CD4-positive, alpha-beta memory T cell (primary cell): Measurements from ENCODE around the gene BAHCC1. TPM values are rescaled to one million over a fixed set of nuclear protein-coding genes. Genes with fewer than 3 reads are reported as not detected.

Experiments
- CTCF ChIA-PET: fragments of 350-600 bp; sonication (Branson Sonifier 250); formaldehyde crosslinking; loops from one replicate; lab custom pipeline; 2021; ENCODE audit warnings: inconsistent platforms; ENCODE audit not compliant: partially characterized antibody; lab: Charles Lee
- POLR2A ChIA-PET: fragments of 350-600 bp; sonication (Branson Sonifier 250); formaldehyde crosslinking; loops from one replicate; lab custom pipeline; 2021; ENCODE audit not compliant: partially characterized antibody; lab: Charles Lee
- DNase-seq, 5 donors: peaks; one replicate each; pipeline versions ENCODE4 v3.0.0 to v3.0.0-alpha.2; 2020 to 2022; ENCODE audit warnings: mixed read lengths in 1 of 5
- H3K27ac ChIP-seq: one replicate; pipeline ENCODE4 v1.7.0; 2013; ENCODE audit warnings: low read depth, low read length
- H3K27me3 ChIP-seq: 2 replicates; pipeline ENCODE4 v1.7.0; 2013; ENCODE audit warnings: mild to moderate bottlenecking, low read length, moderate library complexity; ENCODE audit not compliant: insufficient read depth
- H3K36me3 ChIP-seq: 2 replicates; pipeline ENCODE4 v1.7.0; 2013; ENCODE audit warnings: mild to moderate bottlenecking, low read length, moderate library complexity; ENCODE audit not compliant: insufficient read depth
- H3K4me1 ChIP-seq: 2 replicates; pipeline ENCODE4 v1.7.0; 2013; ENCODE audit warnings: mild to moderate bottlenecking, low read length, moderate library complexity; ENCODE audit not compliant: insufficient read depth
- H3K4me3 ChIP-seq, 2 donors: one replicate each; pipeline ENCODE4 v1.7.0; 2013; ENCODE audit warnings: low read length in 2 of 2, mild to moderate bottlenecking in 1 of 2
- H3K9me3 ChIP-seq, 2 donors: one replicate each; pipeline ENCODE4 v1.7.0; 2013; ENCODE audit warnings: low read length in 2 of 2, control low read depth in 1 of 2; ENCODE audit not compliant: control insufficient read depth in 1 of 2
- H3K27ac Mint-ChIP-seq, 7 donors: one replicate each; pipeline ENCODE4 v1.8.0; 2020 to 2021; ENCODE audit warnings: mixed read lengths in 7 of 7, mild to moderate bottlenecking in 6 of 7, inconsistent platforms in 3 of 7, moderate library complexity in 3 of 7
- H3K27me3 Mint-ChIP-seq, 2 donors: one replicate each; pipeline ENCODE4 v1.8.0; 2020 to 2021; ENCODE audit warnings: mixed read lengths in 2 of 2
- H3K36me3 Mint-ChIP-seq, 2 donors: one replicate each; pipeline ENCODE4 v1.8.0; 2020 to 2021; ENCODE audit warnings: mixed read lengths in 2 of 2, inconsistent platforms in 1 of 2, mild to moderate bottlenecking in 1 of 2
- H3K4me1 Mint-ChIP-seq, 4 donors: one replicate each; pipeline ENCODE4 v1.8.0; 2020 to 2021; ENCODE audit warnings: mixed read lengths in 4 of 4, mild to moderate bottlenecking in 1 of 4
- H3K4me3 Mint-ChIP-seq, 8 donors: one replicate each; pipeline ENCODE4 v1.8.0; 2020 to 2021; ENCODE audit warnings: mixed read lengths in 8 of 8, mild to moderate bottlenecking in 7 of 8, moderate library complexity in 6 of 8, inconsistent platforms in 3 of 8
- H3K9me3 Mint-ChIP-seq, 8 donors: one replicate each; pipeline ENCODE4 v1.8.0; 2020 to 2021; ENCODE audit warnings: mixed read lengths in 8 of 8, mild to moderate bottlenecking in 5 of 8, inconsistent platforms in 3 of 8, moderate library complexity in 1 of 8
- intact Hi-C: fragments of 100-400 bp; cut with micrococcal nuclease; formaldehyde crosslinking; loops from one replicate; pipeline ENCODE4 v1.15.1; 2023
- polyA plus RNA-seq, 2 donors: library from polyadenylated mRNA; unstranded; fragments of 300-500 nt; fragmentation: Illumina TruSeq; gene quantifications; one replicate each; pipeline ENCODE4 v1.2.3, GENCODE V29; 2021
- total RNA-seq, 2 experiments: library from RNA; stranded (reverse); gene quantifications; one replicate each; pipeline ENCODE4 v1.2.3, GENCODE V29; 2021

The BAHCC1 gene
- total and polyA plus RNA-seq, 4 experiments from 2014 or later, result not detected

GRCh38 chr17:81478119-81478518, 82.9 kb downstream of the BAHCC1 start:
- Histone ChIP-seq H3K9me3 (no peaks in the 10 kb centered on the region), H3K4me3 (no peak overlapping the region), H3K36me3 (no peaks in the 10 kb centered on the region), H3K27me3 (peaks cover 17% of the 10 kb centered on the region), H3K27ac (no peak overlapping the region), H3K4me1 (peaks cover 7% of the 10 kb centered on the region)
- Mint-ChIP-seq H3K4me1 (peaks cover 2 to 18% (median 7%) of the 10 kb centered on the region in 4 donors), H3K27me3 (peaks cover 13 to 25% of the 10 kb centered on the region in 2 donors), H3K9me3 (peaks cover 0 to 5% (median 0%) of the 10 kb centered on the region in 8 donors), H3K4me3 (no peak overlapping the region), H3K36me3 (no peaks in the 10 kb centered on the region), H3K27ac (peak overlapping the region in 1 of 7 donors; percentile 29)
- CTCF ChIA-PET, result no interaction called here
- POLR2A ChIA-PET, result no interaction called here
- intact Hi-C loops, result no loop called here
- peak in 1 of 5 donors; percentile 13 for DNase-seq

DNA sequence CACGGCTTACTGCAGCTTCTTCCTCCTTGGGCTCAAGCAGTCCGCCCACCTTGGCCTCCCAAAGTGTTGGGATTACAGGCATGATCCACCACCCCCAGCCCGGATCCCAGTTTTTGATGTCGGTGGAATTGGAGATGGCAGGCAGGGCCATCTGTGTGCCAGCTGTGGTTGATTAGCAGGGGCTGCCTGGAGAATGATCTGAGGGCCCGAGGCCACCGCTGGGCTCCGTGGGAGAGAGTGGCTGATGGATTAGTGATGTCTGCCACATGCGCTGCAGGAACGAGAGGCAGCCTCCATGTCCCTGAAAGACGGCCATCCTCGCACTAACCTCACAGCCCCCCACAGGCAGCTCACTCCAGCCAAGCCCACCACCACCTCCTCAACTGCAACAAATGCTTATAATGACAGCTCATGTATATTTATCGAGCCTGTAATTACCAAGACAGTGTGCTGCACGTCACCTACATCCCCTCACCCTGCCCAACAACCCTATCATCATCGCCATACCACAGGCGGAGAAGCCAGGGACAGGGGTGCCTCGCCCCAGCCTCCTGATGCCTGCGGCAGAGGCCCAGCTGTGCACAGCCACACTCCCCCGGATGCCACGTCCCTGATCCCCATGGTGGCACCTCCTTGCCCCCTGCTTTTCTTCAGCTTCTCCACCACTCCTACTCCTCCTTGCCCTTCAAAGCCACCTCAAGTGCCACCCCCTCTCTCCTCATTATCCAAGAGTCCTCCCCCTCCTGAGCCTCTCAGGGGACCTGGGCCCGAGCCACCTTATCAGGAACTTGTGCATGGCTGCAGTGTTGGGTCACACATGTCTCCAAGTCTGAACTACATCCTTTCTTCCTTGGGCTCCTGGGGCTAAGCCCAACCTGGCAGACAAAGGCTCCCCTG, 84.2 kb downstream of the BAHCC1 start:
- peaks cover 14% of the 10 kb centered on the region for H3K4me1 ChIP-seq
- Mint-ChIP-seq H3K36me3 (no peaks in the 10 kb centered on the region), H3K27me3 (peaks cover 13 to 25% of the 10 kb centered on the region in 2 donors), H3K9me3 (peaks cover 0 to 5% (median 0%) of the 10 kb centered on the region in 8 donors), H3K4me1 (peaks cover 2 to 18% (median 7%) of the 10 kb centered on the region in 4 donors), H3K27ac (no peak overlapping the region), H3K4me3 (no peak overlapping the region)
- H3K27me3 ChIP-seq, result peaks cover 22% of the 10 kb centered on the region
- no peak overlapping the region for H3K27ac ChIP-seq
- CTCF ChIA-PET, result no interaction called here
- peak in 1 of 5 donors; percentile 22 for DNase-seq
- no peaks in the 10 kb centered on the region for H3K36me3 ChIP-seq
- no peak overlapping the region for H3K4me3 ChIP-seq
- POLR2A ChIA-PET, result interaction anchor here (0.9 kb wide), 1 partner anchor 9 kb away, joined by 3 read pairs; no protein-coding TSS in a partner anchor
- intact Hi-C loops, result loop anchor here (10.0 kb wide), 1 partner anchor 85 kb away; the partner anchor contains the start of gene BAHCC1
- no peaks in the 10 kb centered on the region for H3K9me3 ChIP-seq

- H3K27ac ChIP-seq, result no peak overlapping the region
- DNase-seq, result peak in 1 of 5 donors; percentile 14
- H3K27ac Mint-ChIP-seq, result peak overlapping the region in 1 of 7 donors; percentile 8
- ChIA-PET POLR2A (no interaction called here), CTCF (no interaction called here)
- peaks cover 0 to 5% (median 0%) of the 10 kb centered on the region in 8 donors for H3K9me3 Mint-ChIP-seq
- no peaks in the 10 kb centered on the region for H3K36me3 Mint-ChIP-seq
- H3K4me1 ChIP-seq, result peaks cover 19% of the 10 kb centered on the region
- peak overlapping the region in 5 of 8 donors; percentile 7 to 57 (median 31) for H3K4me3 Mint-ChIP-seq
- H3K4me1 Mint-ChIP-seq, result peaks cover 2 to 18% (median 7%) of the 10 kb centered on the region in 4 donors
- no peak overlapping the region for H3K4me3 ChIP-seq
- H3K9me3 ChIP-seq, result no peaks in the 10 kb centered on the region
- peaks cover 22% of the 10 kb centered on the region for H3K27me3 ChIP-seq
- H3K36me3 ChIP-seq, result no peaks in the 10 kb centered on the region
- H3K27me3 Mint-ChIP-seq, result peaks cover 13 to 25% of the 10 kb centered on the region in 2 donors
- intact Hi-C loops, result loop anchor here (10.0 kb wide), 1 partner anchor 86 kb away; the partner anchor contains the start of gene BAHCC1
Measured at GRCh38 chr17:81480140-81481072, 85.1 kb downstream of the BAHCC1 start.

GRCh38 chr17:81481073-81481799, 86.0 kb downstream of the BAHCC1 start:
- Histone ChIP-seq H3K36me3 (no peaks in the 10 kb centered on the region), H3K4me1 (peaks cover 19% of the 10 kb centered on the region), H3K4me3 (no peak overlapping the region), H3K27me3 (peaks cover 22% of the 10 kb centered on the region), H3K9me3 (no peaks in the 10 kb centered on the region), H3K27ac (no peak overlapping the region)
- peak; percentile 43 to 62 (median 56) for DNase-seq
- CTCF ChIA-PET, result interaction anchor here (1.3 kb wide), 1 partner anchor 228 kb away, joined by 8 read pairs; no protein-coding TSS in a partner anchor
- no peak overlapping the region for H3K27ac Mint-ChIP-seq
- POLR2A ChIA-PET, result interaction anchor here (1.6 kb wide), 1 partner anchor 31 kb away, joined by 5 read pairs; the partner anchor contains the start of gene ACTG1
- peaks cover 0 to 3% (median 0%) of the 10 kb centered on the region in 8 donors for H3K9me3 Mint-ChIP-seq
- peak overlapping the region; percentile 29 to 83 (median 62) for H3K4me3 Mint-ChIP-seq
- peaks cover 2 to 22% (median 7%) of the 10 kb centered on the region in 4 donors for H3K4me1 Mint-ChIP-seq
- no peaks in the 10 kb centered on the region for H3K36me3 Mint-ChIP-seq
- intact Hi-C loops, result loop anchor here (10.0 kb wide), 1 partner anchor 86 kb away; the partner anchor contains the start of gene BAHCC1
- H3K27me3 Mint-ChIP-seq, result peaks cover 13 to 29% of the 10 kb centered on the region in 2 donors

GRCh38 chr17:81481815-81482505, 86.7 kb downstream of the BAHCC1 start:
- Mint-ChIP-seq H3K4me1 (peaks cover 2 to 24% (median 7%) of the 10 kb centered on the region in 4 donors), H3K27ac (peak overlapping the region in 3 of 7 donors; percentile 31 to 75 (median 37)), H3K4me3 (peak overlapping the region; percentile 29 to 83 (median 62)), H3K9me3 (peaks cover 0 to 2% (median 0%) of the 10 kb centered on the region in 8 donors), H3K27me3 (peaks cover 13 to 28% of the 10 kb centered on the region in 2 donors), H3K36me3 (no peaks in the 10 kb centered on the region)
- DNase-seq, result peak in 1 of 5 donors; percentile 22
- intact Hi-C loops, result loop anchor here (10.0 kb wide), 1 partner anchor 87 kb away; the partner anchor contains the start of gene BAHCC1
- Histone ChIP-seq H3K27ac (no peak overlapping the region), H3K27me3 (peaks cover 22% of the 10 kb centered on the region), H3K4me3 (no peak overlapping the region), H3K36me3 (no peaks in the 10 kb centered on the region), H3K4me1 (peaks cover 19% of the 10 kb centered on the region), H3K9me3 (no peaks in the 10 kb centered on the region)
- CTCF ChIA-PET, result interaction anchor here (1.3 kb wide), 1 partner anchor 229 kb away, joined by 8 read pairs; no protein-coding TSS in a partner anchor
- POLR2A ChIA-PET, result interaction anchor here (1.3 to 1.7 kb wide), 3 partner anchors 30 to 190 kb away, joined by 3 to 5 read pairs (median 4); partner anchors contain the start of genes ACTG1 and FAAP100
